Anterior cingulate cortex (tissue), 58 donors: Measurements from ENCODE around the gene RTL5.
A peak's percentile ranks its signal among the peaks of the same experiment; 100 is the strongest.

Experiments used
- DNase-seq, 58 donors: peaks; one replicate each; lab custom pipeline; 2025; lab: John Stamatoyannopoulos, UW

Gene RTL5

GRCh38 chrX:72130762-72131250 lies 909 bp downstream of the RTL5 start:
- no peak for DNase-seq

GRCh38 chrX:72130156-72130761 lies 1.5 kb downstream of the RTL5 start:
- no peak for DNase-seq

- DNase-seq = no peak
Measured at GRCh38 chrX:72129661-72130060, 2.1 kb downstream of the RTL5 start.

DNA sequence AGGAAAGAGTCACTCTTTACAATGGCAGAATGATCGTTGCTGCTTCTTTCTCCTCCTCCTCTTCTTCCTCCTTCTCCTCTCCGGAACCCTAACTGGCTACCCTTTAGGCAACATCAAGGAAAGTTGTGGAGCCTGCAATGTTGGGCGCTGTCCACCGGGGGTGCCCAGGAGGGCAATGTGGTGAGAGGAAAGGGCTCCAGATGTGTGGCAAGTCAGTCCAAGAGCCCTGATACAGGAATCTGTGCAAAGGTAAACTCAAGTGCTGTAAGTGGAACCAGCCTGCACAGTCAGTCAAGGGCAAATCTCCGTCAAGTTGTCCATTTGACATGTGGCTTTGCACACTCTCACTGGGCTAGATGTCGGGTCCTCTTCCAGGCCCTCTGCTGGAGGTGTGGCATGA lies 2.8 kb downstream of the RTL5 start:
- peak in 1 of 58 donors; percentile 3 for DNase-seq

- DNase-seq = no peak
Measured at GRCh38 chrX:72128183-72128834, 3.4 kb downstream of the RTL5 start.

GRCh38 chrX:72127332-72127731 lies 4.4 kb downstream of the RTL5 start:
- no peak for DNase-seq

DNA sequence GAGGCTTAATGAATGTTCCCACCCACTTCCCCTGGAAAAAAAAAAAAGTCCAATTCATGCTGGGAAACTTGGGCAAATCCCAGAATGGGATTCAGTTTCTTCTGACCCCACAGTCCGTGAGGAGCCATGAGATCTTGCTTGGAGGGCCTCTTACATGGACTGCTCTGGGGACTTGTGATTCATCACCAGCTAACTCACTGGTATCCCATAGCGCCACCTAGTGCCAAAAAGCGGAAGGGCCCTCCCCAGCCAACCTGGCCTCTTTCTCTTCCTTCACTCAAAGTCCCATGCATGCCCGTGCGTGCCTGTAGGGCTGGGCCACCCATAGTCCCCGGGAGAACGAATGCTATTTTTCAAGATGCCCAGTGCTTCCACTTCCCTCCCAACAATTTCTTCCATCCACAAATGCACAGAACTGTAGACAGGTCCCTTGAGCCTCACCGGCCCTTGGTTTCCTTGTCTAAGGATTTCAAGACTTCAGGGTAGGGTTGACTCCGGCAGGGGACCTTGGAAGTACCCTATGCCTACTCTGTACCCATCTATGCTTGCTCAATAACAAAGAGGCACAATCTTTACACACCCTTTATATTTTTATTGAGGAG lies 5.1 kb downstream of the RTL5 start:
- peak in 57 of 58 donors; percentile 1 to 88 (median 59) for DNase-seq

GRCh38 chrX:72126048-72126415 lies 5.7 kb downstream of the RTL5 start:
- no peak for DNase-seq

DNA sequence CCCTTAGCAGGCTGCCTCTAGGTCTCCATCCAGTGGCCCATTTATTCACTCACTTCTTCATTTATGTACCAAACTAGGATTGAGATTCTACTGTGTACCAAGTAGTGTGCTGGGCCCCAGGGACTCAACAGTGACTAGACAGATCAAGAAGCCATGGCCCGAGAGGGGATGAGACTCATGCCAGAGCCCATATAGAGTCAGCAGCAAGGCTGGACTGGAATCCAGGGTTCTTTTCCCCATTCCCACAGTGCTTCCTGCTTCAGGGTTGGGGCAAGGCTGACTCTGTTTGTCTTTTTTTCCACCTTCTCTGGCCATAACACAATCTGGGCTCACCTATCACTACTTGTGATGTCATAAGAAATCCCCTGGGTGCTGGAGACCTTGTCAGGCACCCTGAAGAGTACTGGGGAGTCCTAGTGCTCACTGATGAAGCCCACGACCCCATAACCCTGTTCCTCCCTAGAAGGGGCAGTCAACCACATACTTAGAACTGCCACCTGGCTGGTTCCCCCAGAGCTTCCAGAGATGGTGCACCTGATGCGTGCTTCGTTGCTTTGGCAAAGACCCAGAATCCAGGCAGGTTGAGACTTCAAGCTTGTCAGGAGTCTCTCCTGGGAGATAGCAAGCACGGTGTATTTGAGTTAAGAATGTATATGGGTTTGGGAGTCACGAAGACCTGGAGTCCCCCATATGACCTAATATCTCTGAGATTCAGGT lies 6.2 kb downstream of the RTL5 start:
- DNase-seq = no peak

DNA sequence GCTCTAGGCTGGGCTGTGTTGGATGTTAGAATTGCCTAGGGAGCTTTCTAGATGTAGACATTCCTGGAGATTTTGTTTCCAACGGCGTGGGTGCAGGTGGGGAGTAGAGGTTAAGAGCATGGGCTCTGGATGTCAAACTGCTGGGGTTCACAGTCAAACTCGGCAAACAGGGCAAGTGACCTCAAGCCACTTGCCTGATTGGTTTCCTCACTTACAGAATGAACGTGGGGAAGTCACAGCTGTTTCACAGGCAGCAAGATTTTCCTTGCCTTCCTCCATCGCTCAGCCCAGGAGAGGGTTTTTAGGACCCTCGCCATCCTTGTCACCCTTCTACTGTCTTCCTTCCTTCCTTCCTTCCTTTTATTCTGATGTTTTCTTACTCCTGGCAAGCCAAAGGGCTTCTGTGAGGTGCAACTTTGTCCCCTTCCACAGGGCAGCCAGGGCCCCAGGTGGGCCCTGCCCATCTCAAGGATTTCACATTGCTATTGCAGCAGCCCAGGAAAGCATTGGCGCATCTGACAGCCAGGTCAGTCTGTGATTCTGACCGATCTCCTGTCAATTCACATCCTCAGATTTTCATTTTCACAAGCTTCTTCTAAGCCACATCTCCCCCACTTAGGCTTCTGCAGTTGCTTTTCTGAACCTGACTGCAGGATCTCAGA lies 7.0 kb downstream of the RTL5 start:
- DNase-seq = no peak

- DNase-seq = peak in 15 of 58 donors; percentile 1 to 35 (median 13)
Measured at GRCh38 chrX:72123471-72124185, 8.1 kb downstream of the RTL5 start.

DNA sequence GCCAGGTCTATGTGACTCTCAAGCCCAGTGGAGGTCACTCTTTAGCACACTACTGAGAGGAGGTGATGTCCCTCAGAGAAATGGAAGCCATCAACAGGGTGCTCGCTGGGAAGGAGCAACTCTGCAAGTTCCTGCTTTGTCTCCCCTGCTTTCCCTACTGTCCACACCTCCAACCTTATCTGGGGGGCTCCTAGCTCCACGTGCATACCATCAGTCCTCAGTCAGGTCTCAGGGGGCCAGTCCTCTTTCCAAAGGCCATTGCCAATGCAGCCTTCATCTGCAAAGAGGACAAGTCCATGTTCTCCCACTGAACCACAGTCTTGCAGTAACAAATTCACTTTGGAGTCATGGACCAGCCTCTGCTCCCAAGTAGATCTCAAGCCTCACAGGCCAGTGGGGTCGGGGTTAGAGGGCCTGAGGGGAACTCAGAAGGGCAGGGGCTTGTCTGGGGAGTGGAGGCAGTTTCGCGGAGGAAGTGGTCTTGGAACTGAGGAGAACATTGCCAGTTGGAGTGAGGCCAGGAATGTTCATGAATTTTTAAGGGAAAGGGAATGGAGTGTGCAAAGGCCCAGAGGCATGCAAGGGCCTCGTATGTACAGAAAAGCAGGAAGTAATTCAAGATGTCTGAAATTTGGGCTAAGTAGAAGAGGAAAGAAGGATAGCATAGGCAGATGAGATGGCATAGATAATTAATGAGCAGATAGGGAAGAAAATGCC lies 8.9 kb downstream of the RTL5 start:
- DNase-seq = no peak

GRCh38 chrX:72121383-72121782 lies 10.3 kb downstream of the RTL5 start:
- peak in 27 of 58 donors; percentile 0 to 37 (median 6) for DNase-seq

DNA sequence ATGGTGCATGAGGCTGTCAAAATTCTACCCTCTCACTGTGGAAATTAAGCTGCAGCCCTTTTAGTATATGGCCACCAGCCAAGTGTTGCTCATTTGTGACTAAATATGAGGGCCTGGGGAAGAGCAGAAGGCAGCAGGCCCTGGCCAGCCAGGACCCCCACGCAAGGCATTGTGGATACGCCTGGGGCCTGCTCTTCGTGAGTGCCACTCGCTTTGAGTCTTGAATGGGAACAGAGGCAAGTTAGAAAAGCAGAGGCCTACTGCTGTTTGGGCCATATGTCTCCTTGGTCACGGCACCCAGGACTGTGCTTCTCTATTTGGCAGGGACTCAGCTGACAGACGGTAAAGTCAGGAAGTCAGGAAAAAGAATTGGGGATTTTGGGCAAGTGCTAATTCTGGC lies 10.9 kb downstream of the RTL5 start:
- DNase-seq = no peak

DNA sequence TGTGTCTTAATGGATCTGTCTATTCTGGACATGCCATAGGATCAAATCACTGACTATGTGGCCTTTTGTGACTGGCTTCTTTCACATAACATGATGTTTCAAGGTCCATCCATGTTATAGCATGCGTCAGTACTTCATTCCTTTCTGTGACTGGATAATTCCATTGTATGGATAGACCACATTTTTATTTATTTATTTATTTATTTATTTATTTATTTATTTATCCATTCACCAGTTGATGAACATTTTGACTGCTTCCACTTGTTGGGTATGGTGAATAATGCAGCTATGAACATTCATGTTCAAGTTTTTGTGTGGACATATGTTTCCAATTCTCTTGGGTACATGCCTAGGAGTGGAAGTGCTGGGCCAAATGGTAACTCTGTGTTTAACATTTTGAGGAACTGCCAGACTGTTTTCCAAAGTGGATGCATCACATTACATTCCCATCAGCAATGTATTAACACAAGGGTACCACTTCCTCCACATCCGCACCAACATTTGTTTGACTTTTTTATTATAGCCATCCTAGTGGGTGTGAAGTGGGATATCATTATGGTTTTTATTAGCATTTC lies 14.0 kb downstream of the RTL5 start:
- no peak for DNase-seq

DNA sequence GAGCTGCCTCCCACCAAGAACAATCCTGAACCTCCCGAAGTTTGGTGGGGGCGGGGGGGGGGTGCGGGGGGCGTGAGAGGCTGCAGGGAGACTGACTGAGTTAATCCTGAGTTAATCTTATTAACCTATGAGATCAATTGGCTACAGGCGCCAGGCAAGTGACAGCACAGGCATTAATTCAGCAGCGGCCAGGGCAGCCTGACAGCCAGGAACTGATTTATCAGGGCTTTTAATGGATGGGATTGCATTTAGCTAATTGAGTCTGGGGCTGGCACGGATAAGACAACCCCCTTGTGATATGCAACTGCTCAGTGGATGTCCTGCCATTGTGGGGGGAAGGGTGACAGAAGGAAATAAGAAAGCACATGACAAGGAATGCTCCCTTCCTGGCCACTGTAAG lies 16.3 kb downstream of the RTL5 start:
- no peak for DNase-seq

- DNase-seq = no peak
Measured at GRCh38 chrX:72114807-72115206, 16.9 kb downstream of the RTL5 start.

- DNase-seq = no peak
Measured at GRCh38 chrX:72114306-72114705, 17.4 kb downstream of the RTL5 start.

DNA sequence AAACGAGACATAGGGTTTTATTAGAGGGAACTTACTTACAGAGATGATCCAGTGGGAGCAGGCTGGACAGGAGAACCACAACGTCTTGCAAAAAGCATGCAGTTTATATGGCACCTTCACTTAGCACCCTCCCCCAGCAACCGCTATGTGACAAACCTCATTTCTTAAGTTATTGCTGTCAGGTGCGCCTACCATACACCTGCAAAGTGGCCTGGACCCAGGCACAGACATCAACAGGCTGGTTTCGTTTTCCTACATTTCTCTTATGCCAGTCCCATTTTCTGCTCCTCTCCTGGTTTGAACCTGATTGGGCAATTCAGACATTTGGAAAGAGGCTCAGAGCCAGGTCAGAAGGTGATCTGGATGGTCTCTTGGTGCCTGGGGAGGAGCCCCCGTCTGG lies 18.3 kb downstream of the RTL5 start:
- no peak for DNase-seq
